IMR-90 (cell line): Measurements from ENCODE around the gene ZFPM1.

Experiments used
- BHLHE40 ChIP-seq: fragments of 150-350 bp; IDR thresholded peaks from 2 replicates; pipeline ENCODE4 v1.6.1; 2016; ENCODE audit warnings: mild to moderate bottlenecking, low read depth, low read length
- CEBPB ChIP-seq: IDR thresholded peaks from 2 replicates; pipeline ENCODE4 v1.6.1; 2012; ENCODE audit warnings: low read depth, low read length, improper control_type of control experiment
- CHD1 ChIP-seq: IDR thresholded peaks from 2 replicates; pipeline ENCODE4 v1.6.1; 2012; ENCODE audit warnings: low read depth, low read length, improper control_type of control experiment
- MAFK ChIP-seq: IDR thresholded peaks from 2 replicates; pipeline ENCODE4 v1.6.1; 2012; ENCODE audit warnings: low read depth, low read length, improper control_type of control experiment
- MAZ ChIP-seq: IDR thresholded peaks from 2 replicates; pipeline ENCODE4 v1.6.1; 2012; ENCODE audit warnings: low read depth, mild to moderate bottlenecking, low read length, improper control_type of control experiment, moderate library complexity, borderline replicate concordance
- POLR2A ChIP-seq: IDR thresholded peaks from 2 replicates; pipeline ENCODE4 v1.6.1; 2012; ENCODE audit warnings: mild to moderate bottlenecking, low read depth, low read length
- RAD21 ChIP-seq: IDR thresholded peaks from 2 replicates; pipeline ENCODE4 v1.6.1; 2012; ENCODE audit warnings: low read length, improper control_type of control experiment
- RCOR1 ChIP-seq: IDR thresholded peaks from 2 replicates; pipeline ENCODE4 v1.6.1; 2012; ENCODE audit warnings: mild to moderate bottlenecking, low read length, improper control_type of control experiment; ENCODE audit not compliant: insufficient replicate concordance
- SMC3 ChIP-seq: fragments of 150-350 bp; IDR thresholded peaks from 2 replicates; pipeline ENCODE4 v1.6.1; 2016; ENCODE audit warnings: low read depth, mild to moderate bottlenecking, antibody characterized with exemption, low read length, moderate library complexity
- TF ChIP-seq, protein P1 (sequence below): conservative IDR thresholded peaks from 2 replicates; pipeline ENCODE4 v1.5.1; 2012; ENCODE audit warnings: mild to moderate bottlenecking, low read depth, low read length, improper control_type of control experiment
- TF ChIP-seq, protein P2 (sequence below): fragments of 150-350 bp; IDR thresholded peaks from 2 replicates; pipeline ENCODE4 v1.6.1; 2017; ENCODE audit warnings: mild to moderate bottlenecking, antibody characterized with exemption, low read length, low read depth
- TF ChIP-seq, protein P3 (sequence below): fragments of 150-350 bp; IDR thresholded peaks from 2 replicates; pipeline ENCODE4 v1.6.1; 2016; ENCODE audit warnings: low read depth, mild to moderate bottlenecking, low read length, moderate library complexity, borderline replicate concordance

DNA sequence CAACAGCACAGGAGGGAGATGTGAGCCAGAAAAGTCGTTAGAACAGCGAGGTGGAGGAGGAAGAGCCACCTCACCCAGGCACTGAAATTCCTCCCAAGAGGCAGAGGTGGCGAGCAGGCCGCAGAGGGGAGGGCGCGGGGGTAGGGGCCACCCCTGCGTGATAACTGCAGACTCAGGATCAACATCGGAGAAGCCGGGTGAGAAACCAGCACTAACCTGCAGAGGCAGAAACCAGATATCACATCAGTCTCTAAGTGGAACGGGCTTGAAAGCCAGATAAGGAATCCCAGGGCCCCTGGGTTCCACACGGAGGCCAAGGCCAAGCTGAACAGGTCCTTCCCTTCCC lies 77.8 kb downstream of the ZFPM1 start:
- TF ChIP-seq, protein P1, sequence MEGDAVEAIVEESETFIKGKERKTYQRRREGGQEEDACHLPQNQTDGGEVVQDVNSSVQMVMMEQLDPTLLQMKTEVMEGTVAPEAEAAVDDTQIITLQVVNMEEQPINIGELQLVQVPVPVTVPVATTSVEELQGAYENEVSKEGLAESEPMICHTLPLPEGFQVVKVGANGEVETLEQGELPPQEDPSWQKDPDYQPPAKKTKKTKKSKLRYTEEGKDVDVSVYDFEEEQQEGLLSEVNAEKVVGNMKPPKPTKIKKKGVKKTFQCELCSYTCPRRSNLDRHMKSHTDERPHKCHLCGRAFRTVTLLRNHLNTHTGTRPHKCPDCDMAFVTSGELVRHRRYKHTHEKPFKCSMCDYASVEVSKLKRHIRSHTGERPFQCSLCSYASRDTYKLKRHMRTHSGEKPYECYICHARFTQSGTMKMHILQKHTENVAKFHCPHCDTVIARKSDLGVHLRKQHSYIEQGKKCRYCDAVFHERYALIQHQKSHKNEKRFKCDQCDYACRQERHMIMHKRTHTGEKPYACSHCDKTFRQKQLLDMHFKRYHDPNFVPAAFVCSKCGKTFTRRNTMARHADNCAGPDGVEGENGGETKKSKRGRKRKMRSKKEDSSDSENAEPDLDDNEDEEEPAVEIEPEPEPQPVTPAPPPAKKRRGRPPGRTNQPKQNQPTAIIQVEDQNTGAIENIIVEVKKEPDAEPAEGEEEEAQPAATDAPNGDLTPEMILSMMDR = no peak
- no peak for TF ChIP-seq SMC3
- no peak for TF ChIP-seq CEBPB
- no peak for TF ChIP-seq POLR2A
- no peak for TF ChIP-seq MAZ
- TF ChIP-seq, protein P2, sequence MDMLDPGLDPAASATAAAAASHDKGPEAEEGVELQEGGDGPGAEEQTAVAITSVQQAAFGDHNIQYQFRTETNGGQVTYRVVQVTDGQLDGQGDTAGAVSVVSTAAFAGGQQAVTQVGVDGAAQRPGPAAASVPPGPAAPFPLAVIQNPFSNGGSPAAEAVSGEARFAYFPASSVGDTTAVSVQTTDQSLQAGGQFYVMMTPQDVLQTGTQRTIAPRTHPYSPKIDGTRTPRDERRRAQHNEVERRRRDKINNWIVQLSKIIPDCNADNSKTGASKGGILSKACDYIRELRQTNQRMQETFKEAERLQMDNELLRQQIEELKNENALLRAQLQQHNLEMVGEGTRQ = no peak
- TF ChIP-seq MAFK = no peak
- TF ChIP-seq RAD21 = no peak
- TF ChIP-seq RCOR1 = no peak
- no peak for TF ChIP-seq CHD1
- TF ChIP-seq, protein P3, sequence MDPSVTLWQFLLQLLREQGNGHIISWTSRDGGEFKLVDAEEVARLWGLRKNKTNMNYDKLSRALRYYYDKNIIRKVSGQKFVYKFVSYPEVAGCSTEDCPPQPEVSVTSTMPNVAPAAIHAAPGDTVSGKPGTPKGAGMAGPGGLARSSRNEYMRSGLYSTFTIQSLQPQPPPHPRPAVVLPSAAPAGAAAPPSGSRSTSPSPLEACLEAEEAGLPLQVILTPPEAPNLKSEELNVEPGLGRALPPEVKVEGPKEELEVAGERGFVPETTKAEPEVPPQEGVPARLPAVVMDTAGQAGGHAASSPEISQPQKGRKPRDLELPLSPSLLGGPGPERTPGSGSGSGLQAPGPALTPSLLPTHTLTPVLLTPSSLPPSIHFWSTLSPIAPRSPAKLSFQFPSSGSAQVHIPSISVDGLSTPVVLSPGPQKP = no peak
- no peak for TF ChIP-seq BHLHE40
